WI38 (cell line): ENCODE data around the gene PPIL6.

Source experiments
- H3K4me3 ChIP-seq: 2 replicates; pipeline ENCODE4 v1.5.1; 2011; ENCODE audit warnings: low read depth, mild to moderate bottlenecking, control low read depth, low read length
- TF ChIP-seq, protein P1 (sequence below): IDR thresholded peaks from 2 replicates; pipeline ENCODE4 v1.5.1; 2012; ENCODE audit warnings: low read depth, mild to moderate bottlenecking, control low read depth, low read length

Gene PPIL6

DNA sequence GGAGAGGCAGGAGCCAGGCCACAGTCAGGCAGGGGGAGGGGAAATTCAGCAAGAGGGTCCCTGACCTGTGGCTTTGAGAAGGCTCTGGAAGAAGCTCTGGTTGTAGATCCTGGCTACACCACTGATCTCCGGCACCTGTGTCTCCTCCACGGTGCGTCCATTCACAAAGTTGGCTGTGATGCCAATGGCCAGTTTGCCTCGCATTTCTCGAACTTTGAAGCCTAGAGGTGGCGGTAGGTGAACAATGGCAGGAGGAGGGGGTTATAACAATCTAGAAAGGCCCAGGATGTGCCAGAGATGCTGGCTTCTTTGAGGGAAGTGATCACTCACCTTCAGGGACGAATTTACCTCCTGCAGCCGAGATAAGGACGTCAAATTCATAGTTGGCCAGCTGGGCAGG, 11.8 kb upstream of the PPIL6 start:
- H3K4me3 ChIP-seq: no peak overlapping the region
- TF ChIP-seq, protein P1, sequence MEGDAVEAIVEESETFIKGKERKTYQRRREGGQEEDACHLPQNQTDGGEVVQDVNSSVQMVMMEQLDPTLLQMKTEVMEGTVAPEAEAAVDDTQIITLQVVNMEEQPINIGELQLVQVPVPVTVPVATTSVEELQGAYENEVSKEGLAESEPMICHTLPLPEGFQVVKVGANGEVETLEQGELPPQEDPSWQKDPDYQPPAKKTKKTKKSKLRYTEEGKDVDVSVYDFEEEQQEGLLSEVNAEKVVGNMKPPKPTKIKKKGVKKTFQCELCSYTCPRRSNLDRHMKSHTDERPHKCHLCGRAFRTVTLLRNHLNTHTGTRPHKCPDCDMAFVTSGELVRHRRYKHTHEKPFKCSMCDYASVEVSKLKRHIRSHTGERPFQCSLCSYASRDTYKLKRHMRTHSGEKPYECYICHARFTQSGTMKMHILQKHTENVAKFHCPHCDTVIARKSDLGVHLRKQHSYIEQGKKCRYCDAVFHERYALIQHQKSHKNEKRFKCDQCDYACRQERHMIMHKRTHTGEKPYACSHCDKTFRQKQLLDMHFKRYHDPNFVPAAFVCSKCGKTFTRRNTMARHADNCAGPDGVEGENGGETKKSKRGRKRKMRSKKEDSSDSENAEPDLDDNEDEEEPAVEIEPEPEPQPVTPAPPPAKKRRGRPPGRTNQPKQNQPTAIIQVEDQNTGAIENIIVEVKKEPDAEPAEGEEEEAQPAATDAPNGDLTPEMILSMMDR: no peak

DNA sequence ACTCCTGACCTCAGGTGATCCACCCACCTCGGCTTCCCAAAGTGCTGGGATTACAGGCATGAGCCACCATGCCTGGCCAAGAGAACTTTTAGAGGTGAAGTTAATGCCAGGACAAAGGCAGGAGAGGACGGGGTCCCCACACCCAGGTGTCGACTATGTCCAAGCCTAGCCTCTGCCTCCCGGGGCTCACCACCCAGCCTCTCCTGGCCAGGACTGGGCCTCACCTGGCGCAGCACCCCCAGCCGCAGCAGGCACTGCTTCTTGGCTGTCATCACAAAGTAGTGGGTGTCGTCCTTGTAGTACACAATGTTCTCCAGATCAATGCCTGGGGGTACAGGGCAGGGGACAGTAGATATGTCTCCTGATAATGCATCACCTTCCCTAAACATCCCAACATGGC, 10.9 kb upstream of the PPIL6 start:
- H3K4me3 ChIP-seq: no peak overlapping the region
- TF ChIP-seq, protein P1: no peak

DNA sequence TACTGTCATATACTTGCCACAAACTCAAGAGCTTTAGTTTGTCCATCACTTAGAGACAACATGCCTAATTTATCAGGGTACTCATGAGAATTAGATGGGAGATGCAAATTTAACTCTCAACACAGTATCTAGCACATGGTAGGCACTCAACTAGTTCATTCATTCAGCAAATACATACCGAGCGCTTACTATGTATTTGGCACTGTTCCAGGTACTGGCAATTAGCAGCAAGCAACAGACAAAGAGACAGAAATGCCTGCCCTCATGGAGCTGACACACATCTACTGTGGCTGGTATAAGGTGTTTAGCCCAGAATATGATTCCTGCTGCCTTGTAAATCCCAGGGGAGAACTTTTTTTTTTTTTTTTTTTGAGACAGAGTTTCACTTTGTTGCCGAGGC, 10.4 kb upstream of the PPIL6 start:
- no peak overlapping the region for H3K4me3 ChIP-seq
- TF ChIP-seq, protein P1: no peak

DNA sequence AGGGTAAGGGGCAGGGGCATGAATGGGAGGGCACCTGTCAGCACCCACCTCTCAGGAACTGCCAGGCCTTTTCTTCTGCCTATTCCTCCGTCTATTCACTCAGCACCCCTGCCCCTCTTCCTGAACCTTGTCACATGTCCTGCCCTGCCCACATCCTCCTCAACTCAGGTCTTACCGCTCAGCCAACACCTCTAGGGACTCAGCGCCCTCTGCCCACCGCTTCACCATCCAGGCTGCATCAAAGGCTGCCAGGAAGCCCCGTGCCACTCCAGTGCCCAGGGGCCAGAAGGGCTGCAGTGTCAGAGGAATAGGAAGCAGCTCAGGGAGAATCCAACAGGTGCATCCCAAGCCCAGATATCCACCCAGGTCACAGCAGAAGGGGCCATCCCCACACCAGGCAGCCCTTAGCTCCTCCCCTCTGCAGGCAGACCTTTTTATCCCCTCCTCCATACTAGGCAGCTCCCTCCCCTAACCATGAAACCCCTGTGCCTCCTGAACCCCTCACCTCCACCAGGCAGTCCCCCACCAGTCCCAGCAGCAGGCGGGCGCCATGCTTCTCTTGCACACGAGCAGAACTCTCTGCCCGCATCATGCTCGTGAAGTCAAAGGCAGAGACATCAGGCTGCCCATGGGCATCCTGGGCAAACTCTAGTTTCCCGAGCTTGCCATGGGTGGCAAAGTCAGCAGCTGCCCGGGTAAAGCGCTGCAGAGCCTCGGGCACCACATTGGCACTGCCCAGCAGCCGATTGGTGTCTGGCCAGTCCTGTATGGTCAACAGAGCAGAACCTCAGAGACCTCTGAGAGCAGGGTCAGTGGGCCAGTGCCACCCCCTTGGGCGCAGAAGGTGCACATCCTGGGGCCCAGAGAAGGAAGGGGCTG, 9.6 kb upstream of the PPIL6 start:
- no peak overlapping the region for H3K4me3 ChIP-seq
- TF ChIP-seq, protein P1: no peak

DNA sequence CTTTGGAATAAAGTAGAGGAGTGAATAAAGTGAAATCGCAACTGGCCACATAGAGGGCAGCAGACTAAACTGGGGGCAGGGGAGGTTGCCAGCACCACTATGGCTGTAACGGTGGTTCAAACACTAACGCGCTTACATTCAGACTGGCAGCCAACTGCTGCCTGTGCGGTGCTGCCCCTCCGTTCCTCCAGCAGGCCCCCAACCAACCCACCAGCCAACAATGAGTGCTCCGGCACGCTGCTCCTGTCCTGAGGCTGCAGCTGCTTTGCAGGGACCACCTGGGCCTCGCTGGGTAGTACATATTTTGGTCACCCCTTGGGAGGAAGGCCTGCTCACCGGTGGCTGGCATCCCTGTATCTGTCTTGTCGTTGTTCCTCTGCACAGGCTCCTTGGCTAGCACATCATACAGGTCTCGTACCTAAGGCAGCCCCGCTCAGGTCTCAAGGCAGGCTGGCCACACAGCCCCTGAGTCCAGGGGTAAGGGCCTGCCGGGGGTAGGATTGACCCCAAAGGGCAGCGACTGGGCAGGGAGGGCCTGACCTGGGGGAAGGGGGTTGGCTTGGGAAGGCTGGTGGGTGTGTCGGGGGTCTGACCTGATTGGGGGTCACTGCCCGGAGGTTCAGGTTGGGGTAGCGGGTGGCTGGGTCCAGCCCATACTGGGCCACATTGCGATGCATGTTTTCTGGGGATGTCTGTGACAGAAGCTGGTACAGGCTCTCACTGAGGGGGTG, 8.8 kb upstream of the PPIL6 start:
- TF ChIP-seq, protein P1: no peak
- H3K4me3 ChIP-seq: no peak overlapping the region

DNA sequence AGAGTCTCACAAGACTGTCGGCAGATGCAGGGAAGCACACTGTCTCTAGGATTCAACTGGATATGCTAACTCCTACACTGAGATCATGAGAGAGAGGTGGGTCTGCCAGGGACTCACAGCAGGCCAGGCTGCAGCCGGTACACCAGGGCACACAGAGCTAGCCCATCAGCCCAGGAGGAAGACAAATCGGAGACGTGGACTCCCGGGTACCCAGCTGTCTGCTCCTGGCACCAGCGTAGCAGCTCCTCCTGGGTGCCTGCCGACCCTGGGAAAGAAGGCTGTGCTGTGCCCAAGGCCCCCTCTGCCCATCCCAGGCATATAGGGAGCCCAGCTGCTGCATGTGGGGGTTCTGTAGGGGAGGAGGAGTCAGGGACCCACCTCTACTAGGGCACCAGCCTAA, 8.2 kb upstream of the PPIL6 start:
- no peak overlapping the region for H3K4me3 ChIP-seq
- TF ChIP-seq, protein P1: no peak
